Body of pancreas (tissue), 4 donors: ENCODE data around the gene PKP3. TPM values are rescaled to one million over a fixed set of nuclear protein-coding genes. Genes with fewer than 3 reads are reported as not detected.

ENCODE experiments used
- ATAC-seq: fragments of 150-250 bp; one replicate; pipeline ENCODE4 v1.9.1; 2016
- DNase-seq, 4 donors: peaks; one replicate each; pipeline ENCODE4 v3.0.0-alpha.2; 2019
- H3K27ac ChIP-seq, 4 donors: fragments of 200-600 bp; sonication (generic); 1 replicate in 3 of 4; 2 replicates in 1 of 4; pipeline versions ENCODE4 v1.5.1 to v1.6.1; 2016 to 2019; ENCODE audit warnings: mild to moderate bottlenecking in 1 of 4, mixed read lengths in 1 of 4, moderate library complexity in 1 of 4
- H3K27me3 ChIP-seq, 2 donors: fragments of 200-600 bp; sonication (generic); one replicate each; pipeline ENCODE4 v1.6.0; 2016; ENCODE audit warnings: mild to moderate bottlenecking in 1 of 2
- H3K36me3 ChIP-seq, 2 donors: fragments of 200-600 bp; sonication (generic); replicated peaks in 1 of 2; 2 replicates each; pipeline ENCODE4 v1.5.1; 2016; ENCODE audit warnings: low read depth in 2 of 2; ENCODE audit not compliant: insufficient read depth in 1 of 2
- H3K4me1 ChIP-seq: fragments of 200-600 bp; sonication (generic); one replicate; pipeline ENCODE4 v1.6.0; 2016
- H3K4me3 ChIP-seq, 2 donors: fragments of 200-600 bp; sonication (generic); 1 replicate in 1 of 2; 2 replicates in 1 of 2; pipeline ENCODE4 v1.5.1; 2016 to 2019
- H3K9me3 ChIP-seq, 3 donors: fragments of 200-600 bp; sonication (generic); 1 replicate in 2 of 3; 2 replicates in 1 of 3; pipeline ENCODE4 v1.5.1; 2016
- CTCF ChIP-seq, 7 experiments: fragments of 450-650 bp in 4 of 7; fragments of 200-600 bp in 3 of 7; sonication (generic) in 3 of 7; IDR thresholded peaks; one replicate each; pipeline ENCODE4 v1.5.1; 2016 to 2019; ENCODE audit warnings: antibody characterized with exemption in 7 of 7
- POLR2A ChIP-seq, 3 donors: fragments of 450-650 bp; IDR thresholded peaks; one replicate each; pipeline ENCODE4 v1.6.1; 2016; ENCODE audit warnings: antibody characterized with exemption in 3 of 3, mild to moderate bottlenecking in 2 of 3
- WGBS, 2 donors: methylation state at CpG; one replicate each; pipeline ENCODE4 v1.1.5; 2017; 5-methylcytosine and 5-hydroxymethylcytosine counted together
- intact Hi-C: fragments of 100-400 bp; cut with DNase I; formaldehyde crosslinking; loops from one replicate; pipeline ENCODE4 v1.15.1; 2023
- total RNA-seq, 2 donors: library from RNA; depleted of rRNA; stranded (reverse); fragments of >200 nt; gene quantifications; one replicate each; pipeline ENCODE4 v1.1.0, GENCODE V29; 2016

PKP3 gene
- total RNA-seq, 2 donors from 2014 or later = 46.2 to 48.8 TPM

GRCh38 chr11:403761-404431 is 9.9 kb downstream of the PKP3 start:
- Histone ChIP-seq H3K27me3 (no peaks in the 10 kb centered on the region), H3K4me1 (peaks cover 16% of the 10 kb centered on the region), H3K27ac (no peak overlapping the region), H3K4me3 (no peak overlapping the region), H3K36me3 (peaks cover 0 to 4% of the 10 kb centered on the region in 2 donors), H3K9me3 (no peaks in the 10 kb centered on the region)
- intact Hi-C loops = no loop called here
- WGBS, 2 donors = 74 to 94% methylated on average over 7 to 26 of the region's 27 CpGs
- DNase-seq = peak in 1 of 4 donors; percentile 17
- TF ChIP-seq POLR2A (IDR thresholded peaks at IDR 0.05) (no peak), CTCF (IDR thresholded peaks at IDR 0.05) (no peak)
- no peak for ATAC-seq

GRCh38 chr11:404551-405264 is 10.7 kb downstream of the PKP3 start:
- peak in 1 of 4 donors; percentile 15 for DNase-seq

DNA sequence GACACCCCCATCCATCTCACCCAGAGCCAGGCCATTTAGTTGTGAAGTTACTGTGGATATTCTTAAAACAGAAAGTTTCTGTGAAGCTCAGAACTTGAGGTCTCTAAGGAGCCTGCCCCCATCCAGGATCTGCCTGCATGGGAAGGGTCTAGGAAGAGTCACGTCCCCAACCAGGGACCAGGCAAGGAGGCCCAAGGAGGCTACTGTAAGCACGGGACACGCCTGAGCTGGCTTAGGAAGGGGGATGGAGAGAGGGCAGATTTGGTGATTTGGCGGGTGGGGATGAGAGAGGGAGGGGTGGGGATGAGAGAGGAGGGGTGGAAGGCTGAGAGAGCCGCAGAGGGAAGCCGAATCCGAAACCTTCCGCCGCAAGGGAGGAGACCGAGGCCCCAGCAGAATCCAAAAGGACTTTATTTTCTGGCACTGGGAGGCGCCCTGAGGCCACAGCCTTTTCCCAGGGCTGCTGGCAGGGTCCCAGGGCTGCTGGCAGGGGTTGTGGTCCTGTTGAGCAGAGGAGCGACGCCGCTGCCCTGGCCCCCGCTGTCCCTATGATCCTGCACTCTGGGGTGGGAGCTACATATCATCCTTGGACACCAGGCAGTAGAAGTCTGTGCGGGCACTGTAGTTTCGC is 11.4 kb downstream of the PKP3 start:
- Histone ChIP-seq H3K4me3 (no peak overlapping the region), H3K27ac (no peak overlapping the region), H3K4me1 (peaks cover 28% of the 10 kb centered on the region), H3K9me3 (no peaks in the 10 kb centered on the region), H3K36me3 (peaks cover 0 to 4% of the 10 kb centered on the region in 2 donors), H3K27me3 (no peaks in the 10 kb centered on the region)
- ATAC-seq (no peak), DNase-seq (peak in 2 of 4 donors; percentile 46 to 53)
- TF ChIP-seq CTCF (IDR thresholded peaks at IDR 0.05) (peak in 1 of 7 experiments; percentile 4), POLR2A (IDR thresholded peaks at IDR 0.05) (no peak)
- intact Hi-C loops = no loop called here
- WGBS, 2 donors = 81 to 82% methylated on average over 11 to 17 of the region's 17 CpGs

More at GRCh38 chr11:404551-405264, 10.7 kb downstream of the PKP3 start:
- H3K9me3 ChIP-seq = no peaks in the 10 kb centered on the region
- H3K27ac ChIP-seq = no peak overlapping the region
- H3K4me1 ChIP-seq = peaks cover 22% of the 10 kb centered on the region
- TF ChIP-seq POLR2A (IDR thresholded peaks at IDR 0.05) (no peak), CTCF (IDR thresholded peaks at IDR 0.05) (no peak)
- H3K36me3 ChIP-seq = peaks cover 0 to 4% of the 10 kb centered on the region in 2 donors
- no peaks in the 10 kb centered on the region for H3K27me3 ChIP-seq
- no peak overlapping the region for H3K4me3 ChIP-seq
- intact Hi-C loops = no loop called here
- no peak for ATAC-seq
- WGBS, 2 donors = 89 to 92% methylated on average over 3 to 14 of the region's 14 CpGs

DNA sequence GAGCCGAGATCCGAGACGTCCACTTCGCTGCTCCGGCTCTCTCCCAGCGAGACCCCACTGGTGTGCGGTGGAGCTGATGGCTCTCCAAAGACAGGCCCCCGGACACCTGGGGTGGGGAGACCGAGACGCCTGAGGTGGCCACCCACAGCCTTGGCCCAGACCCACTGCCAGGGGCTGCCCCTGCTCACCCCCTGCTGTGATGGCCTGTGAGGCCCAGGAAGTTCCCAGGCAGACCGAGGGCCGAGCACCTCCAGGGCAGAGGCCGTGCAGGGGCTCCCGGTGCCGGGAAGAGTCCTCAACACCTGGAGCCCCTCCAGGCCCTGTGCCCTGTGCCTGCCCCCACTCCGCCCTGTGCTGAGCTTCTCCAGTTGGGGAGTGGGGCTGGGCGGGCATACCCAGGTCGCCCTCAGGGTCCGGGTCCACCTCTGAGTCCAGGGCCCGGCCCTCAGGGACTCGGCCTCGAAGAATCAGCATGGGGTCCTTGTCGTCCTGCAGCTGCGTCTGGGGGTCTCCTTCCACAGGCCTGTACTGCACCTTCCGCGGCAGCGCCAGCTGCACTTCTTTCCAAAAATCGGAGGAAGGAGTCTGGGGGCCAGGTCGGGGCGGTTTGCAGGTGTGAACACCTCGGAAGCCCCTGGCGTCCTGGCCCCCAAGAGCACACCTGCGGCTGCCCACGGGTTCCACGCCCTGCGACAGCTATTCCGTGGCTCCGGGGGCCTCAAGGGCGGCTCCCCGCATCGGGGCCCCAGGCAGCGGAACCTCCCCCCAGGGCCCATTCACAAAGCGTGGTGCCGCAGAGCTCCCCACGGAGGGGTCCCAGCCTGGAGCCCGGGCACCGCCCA is 12.2 kb downstream of the PKP3 start:
- Histone ChIP-seq H3K4me1 (peaks cover 28% of the 10 kb centered on the region), H3K9me3 (no peaks in the 10 kb centered on the region), H3K36me3 (peaks cover 0 to 4% of the 10 kb centered on the region in 2 donors), H3K27ac (peak overlapping the region in 3 of 4 donors; percentile 50 to 82 (median 76)), H3K27me3 (no peaks in the 10 kb centered on the region), H3K4me3 (peak overlapping the region in 1 of 2 donors; percentile 14)
- ATAC-seq (no peak), DNase-seq (peak in 2 of 4 donors; percentile 17 to 37)
- intact Hi-C loops = no loop called here
- WGBS, 2 donors = 68 to 83% methylated on average over 13 to 33 of the region's 47 CpGs
- TF ChIP-seq POLR2A (IDR thresholded peaks at IDR 0.05) = no peak
- TF ChIP-seq CTCF (IDR thresholded peaks at IDR 0.05) = no peak
